ENCODE results near the gene PLCD4. TPM values are rescaled to one million over a fixed set of nuclear protein-coding genes. Genes with fewer than 3 reads are reported as not detected.

The PLCD4 gene
- polyA plus RNA-seq, 1 donor: 11.9 TPM

DNA sequence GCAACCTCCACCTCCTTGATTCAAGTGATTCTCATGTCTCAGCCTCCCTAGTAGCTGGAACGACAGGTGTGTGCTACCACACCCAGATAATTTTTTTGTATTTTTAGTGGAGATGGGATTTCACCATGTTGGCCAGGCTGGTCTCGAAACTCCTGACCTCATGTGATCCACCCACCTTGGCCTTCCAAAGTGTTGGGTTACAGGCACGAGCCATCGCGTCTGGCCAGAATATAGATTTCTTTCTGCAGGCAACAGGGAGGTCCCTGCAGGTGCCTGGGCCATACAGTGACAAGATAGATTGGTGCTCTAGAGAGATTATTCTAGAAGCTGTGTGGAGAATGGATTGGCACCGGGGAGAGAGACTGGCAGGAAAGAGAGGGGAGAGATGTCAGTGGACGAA is 13.3 kb downstream of the PLCD4 start:
- DNase-seq: no peak

DNA sequence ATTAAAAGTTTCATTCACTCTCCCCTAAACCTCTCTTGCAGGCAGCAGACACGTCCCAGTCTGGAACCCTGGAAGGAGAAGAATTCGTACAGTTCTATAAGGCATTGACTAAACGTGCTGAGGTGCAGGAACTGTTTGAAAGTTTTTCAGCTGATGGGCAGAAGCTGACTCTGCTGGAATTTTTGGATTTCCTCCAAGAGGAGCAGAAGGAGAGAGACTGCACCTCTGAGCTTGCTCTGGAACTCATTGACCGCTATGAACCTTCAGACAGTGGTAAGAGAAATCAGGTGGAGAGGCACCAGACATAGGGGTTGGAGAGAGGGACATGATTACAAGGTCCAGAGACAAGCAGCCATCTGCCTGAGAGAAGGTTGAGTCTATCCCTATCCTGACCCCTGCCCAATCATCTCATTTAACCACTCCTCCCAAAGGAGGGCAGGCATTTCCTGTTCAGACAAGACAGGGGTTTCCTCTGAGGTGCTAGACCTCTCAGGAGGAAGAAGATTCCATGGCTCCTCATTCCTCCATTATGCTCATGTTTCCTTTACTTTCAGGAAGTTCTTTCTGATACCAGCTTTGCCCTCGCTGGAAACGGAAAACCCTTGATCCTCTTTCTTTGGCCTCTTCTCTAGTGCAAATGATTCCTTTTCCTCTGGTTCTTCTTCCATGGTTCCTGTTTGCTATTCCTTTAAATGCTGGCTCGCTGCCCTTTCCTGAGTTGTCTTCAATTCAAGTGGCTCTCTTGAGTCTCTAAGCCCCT is 15.1 kb downstream of the PLCD4 start:
- DNase-seq: no peak

DNA sequence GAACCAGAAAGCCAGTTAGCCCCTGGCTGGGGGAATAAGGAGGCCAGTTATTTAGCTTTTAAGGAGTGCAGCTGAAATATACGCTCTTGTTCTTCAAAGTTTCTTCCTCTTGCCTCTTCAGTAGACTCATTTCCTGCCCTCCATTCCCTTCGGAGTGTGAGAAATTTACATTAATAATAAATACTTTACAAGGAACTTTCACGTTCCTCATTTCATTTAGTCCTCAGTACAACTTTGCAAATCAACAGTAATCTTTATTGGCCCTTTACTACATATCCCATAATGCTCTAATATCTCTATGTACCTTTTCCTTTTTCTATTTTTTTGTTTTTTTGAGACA is 15.6 kb downstream of the PLCD4 start:
- no peak for DNase-seq

DNA sequence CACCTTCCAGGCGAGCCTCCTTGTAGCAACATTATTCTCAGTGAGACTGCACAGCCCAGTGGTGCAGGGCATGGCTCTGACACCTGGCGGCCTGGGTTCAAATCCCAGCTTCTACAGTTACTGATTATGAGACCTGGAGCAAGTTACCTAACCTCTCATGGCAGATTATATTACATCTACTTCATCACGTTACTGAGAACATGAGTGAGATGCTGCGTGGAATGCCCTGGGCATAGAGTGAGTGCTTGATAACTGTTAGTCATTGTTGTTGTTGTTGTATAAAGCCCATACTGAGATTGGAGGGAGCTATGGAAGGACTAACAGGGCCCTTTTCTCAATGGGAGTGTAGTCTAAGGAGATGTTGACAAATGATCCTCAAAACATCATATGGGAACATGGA is 18.7 kb downstream of the PLCD4 start:
- no peak for DNase-seq

DNA sequence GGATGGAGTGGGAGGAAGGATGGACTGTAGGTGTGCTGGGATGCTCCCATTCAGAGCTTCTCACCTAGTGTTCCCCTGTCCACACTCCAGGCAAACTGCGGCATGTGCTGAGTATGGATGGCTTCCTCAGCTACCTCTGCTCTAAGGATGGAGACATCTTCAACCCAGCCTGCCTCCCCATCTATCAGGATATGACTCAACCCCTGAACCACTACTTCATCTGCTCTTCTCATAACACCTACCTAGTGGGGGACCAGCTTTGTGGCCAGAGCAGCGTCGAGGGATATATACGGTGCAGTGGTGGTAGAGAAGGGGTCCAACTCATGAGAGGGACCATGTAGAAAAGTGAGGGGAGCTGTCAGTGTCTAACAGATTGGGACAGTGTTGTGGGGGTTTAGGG is 20.2 kb downstream of the PLCD4 start:
- DNase-seq: no peak

DNA sequence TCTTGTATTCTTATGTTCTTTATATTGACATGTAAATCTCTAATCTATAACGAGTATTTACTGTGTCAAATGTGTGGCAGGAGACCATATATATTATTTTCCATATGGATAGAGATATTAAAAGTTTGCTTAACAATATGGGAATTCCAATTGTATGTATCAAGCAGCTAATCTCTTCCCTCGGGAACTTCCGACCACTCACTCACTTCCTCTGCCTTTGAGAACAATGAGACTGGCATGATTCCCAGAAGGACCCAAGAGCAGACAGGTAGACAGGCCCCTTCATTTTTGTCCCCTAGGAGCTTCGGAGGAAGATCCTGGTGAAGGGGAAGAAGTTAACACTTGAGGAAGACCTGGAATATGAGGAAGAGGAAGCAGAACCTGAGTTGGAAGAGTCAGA is 24.1 kb downstream of the PLCD4 start:
- DNase-seq: no peak

DNA sequence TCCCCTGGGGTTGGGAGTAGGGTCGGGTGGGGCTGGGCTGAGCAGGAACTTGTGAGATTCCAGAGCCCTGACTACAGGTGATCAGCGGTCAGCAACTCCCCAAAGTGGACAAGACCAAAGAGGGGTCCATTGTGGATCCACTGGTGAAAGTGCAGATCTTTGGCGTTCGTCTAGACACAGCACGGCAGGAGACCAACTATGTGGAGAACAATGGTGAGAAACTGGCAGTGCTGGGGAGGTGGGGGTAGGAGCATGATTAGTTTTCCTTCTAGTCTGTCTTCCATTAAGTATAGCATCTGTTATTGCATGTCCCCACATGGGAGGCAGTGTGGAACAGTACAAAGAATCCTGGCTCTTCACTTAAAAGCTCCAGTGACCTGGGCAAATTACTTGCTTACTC is 28.0 kb downstream of the PLCD4 start:
- DNase-seq: no peak

DNA sequence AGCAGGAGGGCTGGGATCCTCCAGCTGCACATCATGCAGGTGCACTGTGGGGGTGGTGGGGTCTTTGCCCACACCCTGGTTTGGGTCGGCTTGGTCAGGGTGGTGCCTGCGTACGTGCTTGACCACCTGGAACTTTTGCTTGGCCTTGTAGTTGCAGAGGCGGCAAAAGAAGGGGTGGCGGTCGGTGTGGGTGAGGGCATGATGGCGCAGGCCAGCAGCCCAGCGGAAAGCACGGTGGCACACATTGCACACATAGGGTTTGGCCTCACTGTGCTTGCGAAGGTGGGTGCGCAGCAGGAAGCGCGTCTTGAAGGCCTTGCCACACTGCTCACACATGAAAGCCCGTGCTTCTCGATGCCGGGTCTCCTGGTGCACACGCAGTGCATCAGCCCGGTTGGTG is 30.7 kb downstream of the PLCD4 start:
- DNase-seq: no peak

DNA sequence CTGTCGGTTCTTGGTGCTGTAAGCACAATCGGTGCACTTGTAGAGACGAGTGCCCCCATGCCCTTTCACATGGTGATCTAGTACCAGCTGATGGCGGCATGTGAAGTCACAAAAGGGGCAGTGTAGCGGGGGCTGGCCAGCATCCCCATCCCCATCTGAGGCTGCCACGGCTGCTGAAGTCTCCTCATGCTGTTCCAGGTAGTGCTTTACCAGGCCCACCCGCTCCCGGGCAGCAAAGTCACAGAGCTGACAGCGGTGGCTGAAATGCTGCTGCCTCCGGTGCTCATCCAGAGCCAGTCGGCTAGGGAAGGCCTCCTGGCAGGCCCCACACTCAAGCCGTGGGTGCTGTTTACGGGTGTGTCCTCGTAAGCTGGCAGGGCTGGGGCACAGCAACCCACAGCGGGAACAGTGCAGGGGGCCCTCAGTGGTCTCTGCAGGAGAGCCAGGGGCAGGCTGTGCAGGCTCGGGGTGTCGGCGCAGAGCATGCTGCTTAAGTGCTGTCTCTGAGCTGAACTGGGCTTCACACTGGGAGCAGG is 34.5 kb downstream of the PLCD4 start:
- DNase-seq: no peak

DNA sequence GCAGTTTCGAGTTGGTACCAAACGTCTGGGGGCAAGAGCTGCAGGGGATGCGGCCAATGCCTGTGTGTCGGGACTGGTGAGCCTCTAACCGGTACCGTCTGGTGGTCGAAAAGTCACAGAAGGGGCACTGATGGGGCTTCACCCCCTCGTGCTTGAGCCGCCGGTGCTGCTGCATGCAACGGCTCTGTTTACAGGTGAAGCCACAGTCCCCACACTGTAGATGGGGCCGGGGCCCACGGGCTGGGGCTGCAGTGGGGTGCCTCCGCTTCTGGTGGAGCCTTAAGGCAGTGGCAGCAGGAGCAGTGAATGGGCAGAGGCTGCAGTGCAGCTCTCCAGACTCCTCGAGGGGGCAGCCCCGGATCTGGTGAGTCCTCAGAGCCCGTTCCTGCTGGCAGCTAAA is 35.1 kb downstream of the PLCD4 start:
- no peak for DNase-seq

DNA sequence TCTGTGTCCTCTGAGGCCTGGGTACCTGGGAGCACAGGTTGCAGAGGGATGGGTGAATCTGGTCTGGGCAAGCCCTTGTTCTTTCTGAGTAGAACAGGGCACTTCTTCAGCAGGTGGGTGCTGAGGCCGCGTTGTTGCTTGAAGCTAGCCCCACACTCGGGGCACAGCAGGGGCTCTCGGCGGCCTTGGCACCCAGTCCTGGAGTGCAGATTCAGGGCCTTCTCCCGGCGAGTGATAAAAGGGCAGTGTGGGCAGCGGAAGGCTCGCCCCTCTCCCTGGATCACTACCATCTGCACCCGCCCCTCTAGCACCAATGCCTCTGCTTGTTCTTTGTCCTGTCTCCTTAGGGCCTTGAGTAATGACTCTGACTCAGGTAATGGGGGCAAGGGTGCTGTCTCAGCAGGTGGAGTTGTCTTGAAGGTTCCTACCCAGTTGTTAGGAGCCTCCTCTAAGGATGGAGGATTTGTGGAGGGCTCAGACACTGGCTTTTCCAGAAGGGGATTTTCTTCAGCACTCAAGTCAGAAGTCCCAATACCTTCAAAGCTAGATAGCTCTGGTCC is 36.1 kb downstream of the PLCD4 start:
- DNase-seq: no peak

DNA sequence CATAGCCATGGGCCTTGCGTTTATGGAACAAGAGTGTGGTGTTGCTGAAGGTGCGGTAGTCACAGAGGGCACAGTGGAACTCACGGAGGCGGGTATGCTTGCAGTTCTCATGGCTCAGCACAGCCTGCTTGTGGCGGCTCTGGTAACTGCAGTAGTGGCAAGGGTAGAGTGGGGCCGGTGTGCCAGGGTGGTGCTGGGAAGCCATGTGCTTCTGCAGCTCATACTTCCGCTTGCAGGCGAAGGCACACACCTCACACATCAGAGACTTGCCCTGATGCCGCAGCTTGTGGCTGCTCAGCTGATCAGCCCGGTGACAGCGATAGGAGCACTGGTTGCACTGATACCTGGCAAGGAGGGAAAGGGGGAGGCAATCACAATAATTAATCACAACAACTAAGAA is 37.0 kb downstream of the PLCD4 start:
- no peak for DNase-seq

DNA sequence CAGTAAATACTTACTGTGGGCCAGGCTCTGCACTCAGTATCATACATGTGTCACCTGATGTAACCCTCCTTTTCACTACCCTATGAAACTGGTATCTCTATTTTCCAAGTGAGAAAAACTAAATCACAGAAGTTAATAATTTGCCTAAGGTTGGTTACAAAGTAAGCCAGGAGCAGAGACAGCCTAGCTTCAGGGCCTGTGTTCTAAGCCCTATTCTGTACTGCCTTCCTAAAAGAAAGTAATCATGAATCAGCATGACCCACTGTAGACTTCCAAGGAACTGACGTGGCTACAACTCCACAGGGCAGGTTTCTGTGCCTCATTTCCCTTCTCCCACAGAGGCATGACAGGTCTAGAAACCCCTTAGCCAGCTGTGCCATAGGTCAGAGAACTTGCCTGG is 37.4 kb downstream of the PLCD4 start:
- no peak for DNase-seq

DNA sequence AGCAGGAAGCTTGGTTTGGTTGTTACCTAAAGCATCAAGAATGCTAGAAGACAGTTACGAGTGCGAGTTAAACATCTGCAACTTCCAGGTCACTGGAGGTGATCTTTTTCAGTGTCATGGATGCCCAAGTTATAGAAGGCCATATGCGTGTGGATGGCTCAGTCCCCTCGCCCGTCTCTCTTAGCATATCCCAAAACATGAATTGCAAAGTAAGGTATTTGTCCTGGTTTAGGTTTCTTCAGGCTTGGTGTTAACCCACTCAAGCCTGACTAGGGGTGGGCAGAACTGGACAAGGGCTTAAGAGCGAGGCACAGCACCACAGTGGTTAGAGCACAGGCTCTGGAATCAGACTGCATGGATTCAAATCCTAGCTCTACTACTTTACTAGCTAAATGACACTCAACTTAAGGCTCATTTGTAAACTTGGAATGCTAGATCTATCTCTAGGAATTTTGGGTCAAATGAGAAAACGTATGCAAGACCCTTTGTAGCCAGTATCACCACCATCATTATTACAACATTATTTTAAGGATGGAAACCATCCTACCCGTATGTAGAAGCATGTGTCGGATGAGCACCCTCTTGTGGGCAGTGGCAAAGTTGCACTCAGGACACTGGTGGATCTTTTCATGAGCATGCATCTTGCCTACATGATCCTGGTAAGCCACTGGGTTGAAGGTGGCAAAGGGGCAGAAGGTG is 40.5 kb downstream of the PLCD4 start:
- DNase-seq: peak; percentile 28

DNA sequence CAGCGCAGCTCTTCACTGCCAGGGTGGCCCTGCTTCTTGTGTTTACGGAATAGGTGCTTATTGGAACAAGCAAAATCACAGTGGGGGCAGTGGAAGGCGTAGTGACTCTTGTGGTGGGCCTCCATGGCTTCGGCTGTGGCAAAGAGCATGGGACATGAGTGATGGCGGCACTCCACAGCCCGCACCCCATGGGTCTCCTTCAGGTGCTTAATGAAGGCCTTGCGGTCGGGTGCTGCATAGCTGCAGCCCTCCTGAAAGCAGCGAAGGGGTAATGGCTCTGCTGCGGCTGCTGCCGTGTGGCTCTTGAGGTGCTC is 41.0 kb downstream of the PLCD4 start:
- DNase-seq: no peak

DNA sequence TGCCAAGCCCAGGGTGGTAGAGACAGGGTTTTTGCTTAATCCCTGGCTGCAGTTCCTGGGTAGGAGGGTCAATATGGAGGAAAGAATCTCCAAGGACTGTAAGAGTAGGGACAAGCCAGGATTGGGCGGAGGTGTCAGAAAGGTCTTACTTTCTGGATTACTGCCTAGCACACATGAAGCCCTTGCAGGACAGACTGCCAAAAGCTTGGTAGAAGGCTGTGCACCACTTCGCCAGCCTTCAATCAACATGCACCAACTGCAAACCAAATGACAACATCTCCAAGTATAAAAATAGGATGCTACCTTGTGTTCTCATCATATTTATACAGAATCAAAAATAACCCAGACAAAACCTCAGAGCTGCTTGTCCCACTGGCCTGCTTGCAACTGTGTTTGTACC is 48.1 kb downstream of the PLCD4 start:
- DNase-seq: no peak

DNA sequence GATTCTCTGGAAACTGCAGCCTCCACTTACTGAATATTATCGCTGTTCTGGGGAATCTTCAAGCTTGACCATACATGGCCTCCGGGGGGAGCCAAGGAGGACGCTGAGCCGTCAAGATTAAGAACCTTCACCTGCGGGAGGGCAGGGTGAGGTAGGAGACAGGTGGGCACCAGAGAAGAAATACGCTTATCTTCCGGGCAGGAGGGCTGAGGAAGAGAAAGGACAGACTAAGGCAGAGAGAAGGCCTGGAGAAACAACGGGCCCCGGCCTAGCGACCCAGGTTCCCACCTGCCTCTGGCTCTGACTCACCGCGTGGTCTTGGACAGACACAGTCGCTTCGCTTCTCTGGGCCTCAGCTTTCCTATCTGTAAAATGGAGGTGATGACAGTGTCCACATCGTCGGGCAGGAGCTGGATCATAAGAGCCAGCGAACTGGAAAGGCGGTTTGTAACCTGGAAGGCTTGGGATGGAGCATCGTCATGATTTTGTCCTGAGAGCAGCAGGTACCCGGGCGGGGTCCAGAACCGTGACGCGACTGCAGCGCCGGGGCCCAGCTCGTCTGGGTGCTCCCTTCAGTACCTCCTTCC is 51.1 kb downstream of the PLCD4 start:
- DNase-seq: peak; percentile 42

DNA sequence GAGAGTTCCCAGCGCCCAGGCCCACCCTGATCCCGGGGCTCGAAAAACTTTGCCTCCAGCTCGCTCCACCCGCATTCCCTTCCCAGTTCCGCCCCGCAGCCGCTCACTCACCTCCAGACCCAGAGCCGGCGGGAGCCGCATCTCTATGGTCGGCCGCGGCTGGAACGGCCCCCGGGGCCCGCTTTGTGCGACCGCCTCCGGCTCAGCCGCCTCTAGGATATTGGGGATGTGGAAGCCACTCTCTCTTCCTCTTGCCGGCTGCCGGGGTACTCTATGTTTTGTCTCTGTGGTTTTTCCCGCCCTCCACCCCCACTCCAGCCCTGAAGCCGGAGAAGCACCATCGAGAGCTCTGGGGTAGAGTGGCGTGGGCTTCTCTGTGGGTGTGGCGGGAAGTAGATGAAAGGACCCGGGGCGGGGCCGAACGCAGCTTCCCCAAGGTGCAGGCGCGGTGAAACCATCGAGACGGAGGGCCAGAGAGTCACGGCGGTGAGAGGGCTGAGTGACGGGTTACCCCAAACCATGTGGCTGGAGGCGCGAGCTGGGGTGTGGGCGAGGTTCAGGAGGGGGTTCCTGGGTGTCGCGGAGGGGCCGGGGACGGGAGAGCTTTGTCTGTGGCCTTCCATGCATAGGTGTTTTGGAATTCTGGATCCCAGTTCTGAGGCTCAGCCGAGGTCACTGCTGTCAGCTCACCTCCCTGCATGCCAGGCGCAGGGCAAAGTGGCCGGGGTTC is 51.7 kb downstream of the PLCD4 start, which contains the start of the genes BCS1L and ZNF142:
BCS1L (plus strand) TSS at position 426 of the 730 bp plus-strand sequence. CDS start 1,305 bp downstream, outside the sequence.
ZNF142 (minus strand) TSS at position 366 of the 730 bp plus-strand sequence. CDS start 3,194 bp downstream, outside the sequence.
- DNase-seq: peak; percentile 90

DNA sequence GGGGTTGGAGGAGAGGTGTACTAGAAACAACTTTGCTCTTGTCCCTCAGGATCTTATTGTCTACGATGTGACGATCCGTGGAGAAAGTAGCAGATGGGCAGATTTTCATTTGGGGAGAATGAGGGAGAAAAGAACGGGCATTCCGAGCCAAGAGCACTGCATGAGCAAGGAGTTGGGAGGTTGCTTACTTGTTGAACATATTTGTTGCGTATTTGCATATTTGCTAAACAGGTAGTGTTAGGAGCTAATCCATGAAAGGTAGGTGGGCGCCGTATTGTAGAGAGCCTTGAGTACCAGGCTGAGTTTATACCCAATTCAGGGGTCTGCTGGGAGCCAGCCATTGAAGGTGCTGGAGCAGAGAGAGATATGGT is 52.3 kb downstream of the PLCD4 start:
- DNase-seq: no peak

DNA sequence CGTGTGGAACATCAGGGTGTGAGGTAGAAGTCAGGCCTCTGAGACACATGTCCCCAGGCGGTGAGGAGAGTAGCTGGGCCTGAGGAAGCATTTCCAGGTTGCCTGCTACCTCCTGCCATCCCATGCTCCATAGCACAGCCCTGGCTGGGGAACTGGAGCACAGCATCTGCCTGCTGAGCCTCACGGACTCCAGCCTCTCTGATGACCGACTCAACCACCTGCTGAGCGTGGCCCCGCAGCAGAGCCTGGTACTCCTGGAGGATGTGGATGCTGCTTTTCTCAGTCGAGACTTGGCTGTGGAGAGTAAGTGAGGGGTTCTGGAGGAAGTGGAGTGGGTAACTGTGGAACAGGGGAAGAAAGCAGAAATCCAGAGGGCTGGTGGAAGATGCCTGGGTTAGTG is 54.7 kb downstream of the PLCD4 start:
- no peak for DNase-seq

DNA sequence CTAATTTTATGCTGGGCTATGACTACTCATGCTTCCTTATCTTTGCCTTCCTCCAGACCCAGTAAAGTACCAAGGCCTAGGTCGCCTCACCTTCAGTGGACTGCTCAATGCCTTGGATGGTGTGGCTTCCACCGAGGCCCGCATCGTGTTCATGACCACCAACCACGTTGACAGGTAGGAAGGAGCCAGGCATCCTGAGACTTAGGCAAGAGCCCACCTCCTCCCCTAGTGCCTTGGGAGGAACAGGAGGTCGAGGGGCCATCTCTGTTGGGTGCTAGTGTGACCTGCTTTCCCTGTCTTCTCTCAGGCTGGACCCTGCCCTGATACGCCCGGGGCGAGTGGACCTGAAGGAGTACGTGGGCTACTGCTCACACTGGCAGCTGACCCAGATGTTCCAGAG is 55.1 kb downstream of the PLCD4 start:
- no peak for DNase-seq

DNA sequence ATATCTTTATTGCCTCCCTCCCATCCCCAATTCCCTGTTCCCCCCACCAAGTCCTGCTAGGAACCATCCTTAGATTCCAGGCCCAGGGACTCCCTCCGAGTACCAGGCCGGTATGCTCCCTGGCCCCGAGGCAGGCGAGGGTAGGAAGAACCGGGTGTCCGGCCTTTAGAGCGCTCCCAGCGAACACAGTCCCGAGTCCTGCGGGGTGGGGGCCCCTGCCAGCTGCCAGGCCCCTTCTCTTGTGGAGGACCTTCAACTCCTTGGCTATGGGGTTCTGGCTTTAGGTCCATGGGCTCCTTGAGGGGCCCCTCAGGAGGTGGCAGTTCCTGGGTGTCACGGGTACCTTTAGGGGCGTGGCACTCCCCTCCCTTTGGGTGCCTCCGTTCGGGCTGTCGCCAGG is 56.2 kb downstream of the PLCD4 start:
- DNase-seq: no peak
